Activated CD4-positive, alpha-beta T cell treated with anti-CD3 and anti-CD28 coated beads for 24 hours (primary cell): ENCODE measurements around the gene KCNK3.
"Not testable (repeated sequence)": the region's sequence is repeated elsewhere in the genome, so short reads cannot be mapped to it uniquely, and the experiment has no call there.

Source experiments
- DNase-seq, 2 donors: peaks; one replicate each; pipeline ENCODE4 v3.0.0-alpha.2; 2020; ENCODE audit warnings: low read depth in 2 of 2

KCNK3 gene

DNA sequence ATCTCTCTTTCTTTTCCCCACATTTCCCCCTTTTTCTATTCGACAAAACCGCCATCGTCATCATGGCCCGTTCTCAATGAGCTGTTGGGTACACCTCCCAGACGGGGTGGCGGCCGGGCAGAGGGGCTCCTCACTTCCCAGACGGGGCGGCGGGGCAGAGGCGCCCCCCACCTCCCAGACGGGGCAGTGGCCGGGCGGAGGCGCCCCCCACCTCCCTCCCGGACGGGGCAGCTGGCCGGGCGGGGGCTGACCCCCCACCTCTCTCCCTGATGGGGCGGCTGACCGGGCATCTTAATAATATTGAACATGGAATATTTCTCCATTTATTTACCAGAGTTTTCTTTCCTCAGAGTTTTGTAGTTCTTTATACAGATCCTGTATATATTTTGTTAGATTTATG lies 27.2 kb upstream of the KCNK3 start:
- not testable (repeated sequence) for DNase-seq

DNA sequence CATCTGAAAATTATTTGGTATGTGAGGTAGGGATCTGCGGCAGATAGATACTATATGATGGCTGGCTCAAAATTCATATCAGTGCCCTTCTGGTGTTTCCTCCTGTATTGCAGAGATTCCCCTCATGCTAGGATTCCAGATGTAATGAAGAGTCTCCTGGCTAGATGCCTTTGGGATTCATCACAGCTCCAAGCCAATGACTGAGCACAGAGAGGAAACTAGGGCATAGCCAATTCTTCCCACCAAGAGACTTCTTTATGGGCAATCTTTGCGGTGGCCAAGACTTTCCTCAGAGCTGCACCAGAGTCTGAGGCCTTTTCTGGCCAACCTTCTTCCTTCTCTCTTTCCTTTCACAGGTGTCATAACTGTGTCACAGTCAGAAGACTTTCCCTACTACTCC lies 25.9 kb upstream of the KCNK3 start:
- DNase-seq: no peak

DNA sequence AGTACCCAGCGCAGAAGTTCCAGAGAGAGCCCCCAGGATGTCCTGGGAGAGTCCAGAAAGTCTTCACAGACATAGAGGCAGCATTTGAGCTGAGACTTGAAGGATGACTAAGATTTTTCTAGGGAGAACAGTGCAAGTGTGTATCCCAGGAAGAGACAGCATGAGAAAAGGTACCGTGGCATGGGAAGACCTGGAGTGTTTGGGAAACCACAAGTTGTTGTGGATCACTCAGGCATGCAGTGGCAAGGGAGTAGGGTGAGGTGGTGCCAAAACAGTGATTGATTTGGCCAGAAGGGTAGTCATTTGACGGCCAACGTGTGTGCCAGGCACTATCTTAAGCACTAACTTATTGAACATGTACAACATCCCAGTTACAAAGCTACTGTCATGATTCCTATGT lies 24.5 kb upstream of the KCNK3 start:
- DNase-seq: no peak

DNA sequence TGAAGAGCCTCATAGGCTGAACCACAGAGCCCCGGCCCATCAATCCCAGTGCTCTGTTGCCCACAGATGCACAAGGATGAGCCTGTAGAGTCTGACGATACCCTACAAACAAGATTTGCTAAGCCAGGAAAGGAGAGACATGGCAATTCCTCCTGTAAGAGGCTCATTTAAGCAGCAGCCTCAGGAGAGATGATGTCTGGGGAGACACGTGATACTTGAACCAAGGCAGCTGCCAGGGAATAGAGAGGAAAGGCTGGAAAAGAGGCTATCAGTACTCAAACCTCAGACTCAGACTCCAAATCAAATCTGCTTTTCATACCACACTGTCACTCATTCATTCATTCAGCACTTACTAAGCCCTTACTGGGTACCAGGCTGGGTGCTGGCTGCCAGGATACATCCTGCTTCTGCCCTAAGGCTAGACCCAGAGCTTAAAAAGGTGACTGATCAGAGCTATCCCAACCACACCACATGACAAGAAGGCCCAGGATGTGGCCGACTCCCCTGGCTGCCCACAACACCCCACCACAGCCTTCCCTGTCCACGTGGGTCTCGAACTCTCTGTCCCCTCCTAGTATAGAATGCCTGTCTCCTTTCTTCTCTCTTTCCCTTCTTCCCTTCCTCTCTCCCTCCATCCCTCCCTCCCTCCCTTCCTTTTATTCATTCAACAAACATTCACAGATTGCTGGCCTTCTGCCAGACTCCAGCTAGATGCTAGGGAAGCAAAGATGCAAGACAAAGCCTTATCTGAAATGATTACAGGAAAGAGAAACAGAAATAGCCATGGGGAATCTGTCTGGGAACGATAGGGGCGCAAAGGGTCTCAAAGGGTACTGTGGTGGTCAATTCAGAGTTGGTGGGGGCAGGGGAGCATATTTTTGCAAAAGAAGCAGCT lies 23.4 kb upstream of the KCNK3 start:
- DNase-seq: no peak

DNA sequence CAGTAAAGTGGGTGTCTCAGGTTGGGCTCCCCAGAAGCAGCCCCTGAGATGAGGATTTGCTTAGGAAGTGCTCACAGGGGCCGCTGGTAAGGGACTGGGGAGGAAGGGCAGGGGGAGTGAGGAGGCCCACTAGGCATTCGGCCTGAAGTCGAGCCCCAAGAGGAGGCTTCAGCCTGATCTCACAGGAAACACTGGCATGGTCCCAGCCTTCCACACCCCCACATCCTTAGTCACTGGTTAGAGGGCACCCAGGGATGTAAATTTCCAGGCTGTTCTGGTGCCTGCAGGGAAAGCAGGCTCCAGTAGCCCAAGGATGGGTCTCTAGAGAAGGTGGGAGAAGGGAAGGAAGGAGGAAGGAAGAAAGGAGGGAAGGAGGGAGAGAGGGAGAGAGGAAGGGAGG lies 22.4 kb upstream of the KCNK3 start:
- no peak for DNase-seq

DNA sequence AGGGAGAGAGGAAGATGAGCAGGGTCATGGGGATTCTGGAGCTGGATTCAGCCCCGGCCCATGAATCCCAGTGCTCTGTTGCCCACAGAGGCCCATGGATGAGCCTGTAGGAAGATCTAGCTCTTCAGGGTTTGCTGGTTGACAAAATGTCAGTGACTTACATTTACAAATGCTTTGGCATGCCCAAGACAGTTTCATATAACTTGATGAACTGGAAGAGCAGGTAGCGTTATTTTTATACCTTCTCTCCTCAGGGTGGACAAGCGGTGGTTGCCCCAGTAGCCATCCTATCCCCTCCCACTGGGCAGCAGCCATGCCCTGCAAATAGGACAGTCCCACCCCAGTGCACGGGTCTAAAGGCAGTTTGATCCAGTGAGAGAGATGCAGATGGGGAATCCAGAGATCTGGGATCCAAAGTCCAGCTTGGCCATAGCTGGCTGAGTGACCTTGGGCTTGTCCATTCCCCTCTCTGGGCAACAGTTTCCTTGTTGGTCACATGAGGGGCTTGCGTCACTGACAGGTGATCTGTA lies 21.5 kb upstream of the KCNK3 start:
- no peak for DNase-seq

DNA sequence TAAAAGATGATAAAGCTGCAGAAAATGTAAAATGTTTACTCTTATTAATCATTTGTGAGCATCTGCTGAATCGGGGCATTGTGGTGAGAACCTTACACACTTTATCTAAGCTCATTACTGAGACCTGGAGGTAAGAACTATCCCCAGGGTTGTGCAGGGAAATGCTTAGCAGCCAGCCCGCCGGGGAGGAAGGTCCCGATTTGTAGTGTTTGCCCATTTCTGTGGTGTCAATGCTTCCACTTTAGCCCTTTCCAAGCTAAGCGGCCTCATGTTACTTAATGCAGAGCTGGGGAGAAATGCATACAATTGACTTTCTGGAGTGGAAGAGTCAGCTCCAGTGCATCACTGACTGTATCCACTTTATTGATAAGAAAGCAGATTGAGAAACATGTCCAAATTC lies 20.8 kb upstream of the KCNK3 start:
- DNase-seq: no peak

DNA sequence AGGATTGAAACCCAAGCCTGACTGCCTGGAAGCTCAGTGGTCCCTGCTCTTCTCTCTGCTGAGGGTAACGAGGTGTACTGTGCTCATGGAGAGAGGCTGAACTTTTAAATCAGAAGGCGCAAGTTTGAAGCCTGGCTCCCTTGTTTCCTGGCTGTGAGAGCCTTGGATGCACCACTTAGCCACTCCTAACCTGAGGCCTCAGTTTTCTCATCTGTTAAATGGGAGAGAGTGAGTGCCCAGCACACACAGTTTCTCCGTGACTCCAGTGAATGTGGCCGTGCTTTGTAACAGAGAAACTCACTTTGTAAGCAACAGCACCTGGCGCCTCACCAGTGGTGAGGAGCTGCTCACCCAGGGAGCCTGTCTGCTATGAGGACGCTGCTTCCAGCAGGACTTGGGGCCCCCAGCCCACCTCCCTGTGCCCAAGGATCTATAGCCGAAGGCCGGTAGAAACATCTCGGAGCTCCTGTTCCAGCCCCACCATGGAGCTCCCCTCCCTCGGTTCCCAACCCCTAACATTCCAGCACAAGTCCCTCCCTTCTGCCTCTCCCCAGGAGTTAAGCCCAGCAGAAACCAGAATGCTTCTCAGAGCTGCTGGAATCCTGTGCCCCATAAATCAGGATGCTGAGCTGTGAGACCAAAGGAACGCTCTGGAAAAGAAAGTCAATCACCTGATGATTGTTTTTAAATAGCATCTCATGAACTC lies 20.3 kb upstream of the KCNK3 start:
- no peak for DNase-seq

DNA sequence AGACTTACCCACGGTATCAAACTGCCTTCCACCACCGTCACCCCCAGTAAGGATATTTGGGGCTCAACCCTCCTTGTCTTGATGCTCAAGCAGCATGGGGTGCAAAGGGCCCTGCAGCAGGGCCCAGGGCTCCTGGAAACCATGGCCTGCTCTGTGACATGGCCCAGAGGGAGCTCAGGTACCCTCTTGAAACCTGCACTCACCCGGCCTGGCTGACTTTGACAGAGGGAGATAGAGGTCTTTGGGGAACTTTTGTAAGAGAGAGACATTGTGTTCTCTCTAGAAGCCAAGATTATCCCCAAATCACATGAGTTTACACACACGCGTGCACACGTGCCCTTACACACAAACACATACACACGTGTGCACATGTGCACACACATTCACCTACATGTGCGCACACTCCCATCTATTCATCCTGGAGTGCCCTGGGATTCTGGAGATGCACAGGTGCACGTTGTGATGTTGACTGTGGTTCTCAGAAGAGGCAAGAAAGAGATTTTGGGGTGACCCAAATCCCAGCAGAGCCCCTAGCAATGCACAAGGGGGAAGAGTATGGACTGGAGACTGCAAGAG lies 19.6 kb upstream of the KCNK3 start:
- DNase-seq: no peak

DNA sequence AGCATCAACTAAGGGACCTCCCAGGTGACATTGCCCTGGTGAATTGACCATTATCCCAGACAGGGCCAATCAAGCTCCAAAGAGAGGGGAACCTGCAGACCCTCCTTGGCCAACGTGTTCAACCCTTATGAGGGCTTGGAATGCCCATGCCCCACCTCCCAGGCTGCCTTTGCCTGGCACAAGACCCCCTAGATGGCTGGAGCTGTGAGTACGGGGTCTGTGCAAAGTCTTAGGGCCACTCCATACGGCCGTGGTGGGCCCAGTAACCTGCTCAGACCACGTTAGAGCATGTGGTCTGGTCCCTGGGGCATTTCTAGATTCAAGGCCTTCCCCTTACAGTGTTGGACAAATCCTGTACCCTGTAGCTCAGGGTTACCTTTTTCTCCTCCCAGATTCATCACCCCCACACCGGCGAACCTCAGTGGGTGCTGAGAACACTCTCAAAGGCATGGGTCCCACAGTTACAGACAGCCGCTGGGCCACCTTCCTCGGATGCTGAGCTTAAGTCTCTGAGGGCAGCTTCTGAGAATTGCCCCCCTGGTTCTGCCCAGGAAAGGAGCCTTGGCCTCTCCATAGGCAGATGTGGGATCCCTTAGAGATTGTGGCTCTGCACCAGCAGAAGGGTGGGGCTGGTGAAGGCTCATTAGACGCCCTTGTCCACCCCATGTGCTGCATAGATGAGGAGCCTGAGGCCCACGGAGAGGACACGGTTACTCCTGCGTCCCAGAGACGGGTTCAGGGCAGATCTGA lies 18.3 kb upstream of the KCNK3 start:
- DNase-seq: no peak

DNA sequence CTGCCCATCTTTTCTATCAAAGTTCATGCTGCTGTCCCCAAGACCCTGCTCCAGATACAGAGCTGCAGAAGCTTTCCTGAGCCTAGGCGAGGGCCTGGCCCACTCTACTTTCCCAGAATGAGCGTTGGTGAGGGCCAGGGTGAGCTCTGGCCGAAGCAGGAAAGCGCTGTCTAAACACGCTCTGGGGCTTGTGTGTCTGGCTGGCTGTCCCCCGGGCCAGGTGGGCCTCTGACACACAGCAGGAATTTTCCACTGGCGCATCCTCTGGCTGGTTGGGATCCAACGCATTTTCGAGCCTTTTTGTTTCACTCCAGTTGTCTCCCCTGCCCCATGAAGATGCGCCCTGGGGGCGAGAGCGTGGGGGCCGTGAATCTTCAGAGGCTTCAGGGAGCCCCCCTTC lies 17.8 kb upstream of the KCNK3 start:
- no peak for DNase-seq

DNA sequence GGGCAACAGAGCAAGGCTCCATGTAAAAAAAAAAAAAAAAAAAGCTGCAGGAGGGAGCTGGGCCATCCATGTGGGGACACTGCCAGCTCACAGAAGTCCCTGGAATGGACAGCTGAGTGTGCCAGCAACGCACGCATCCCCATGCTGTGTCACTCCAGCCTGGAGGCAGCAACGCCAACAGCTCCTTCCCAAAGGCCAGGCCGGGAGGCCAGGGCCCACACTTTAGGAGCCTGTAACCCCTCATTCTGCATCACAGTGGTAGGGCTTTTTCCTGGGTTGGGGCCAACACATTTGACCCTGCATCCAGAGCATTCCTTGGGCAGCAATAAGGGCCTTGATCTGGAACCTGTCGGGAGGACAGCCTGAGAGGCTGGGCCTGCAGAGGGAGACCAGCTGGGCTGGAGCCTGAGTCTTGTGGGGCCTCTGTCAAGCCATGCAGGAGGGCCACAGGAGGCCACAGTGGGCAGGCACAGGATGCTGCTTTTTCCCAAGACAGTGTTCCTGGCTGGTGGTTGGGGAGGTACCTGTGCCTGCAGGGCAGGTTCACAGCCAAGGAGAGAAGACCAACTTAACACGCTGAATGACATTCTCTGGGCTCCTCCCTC lies 16.8 kb upstream of the KCNK3 start:
- DNase-seq: no peak

DNA sequence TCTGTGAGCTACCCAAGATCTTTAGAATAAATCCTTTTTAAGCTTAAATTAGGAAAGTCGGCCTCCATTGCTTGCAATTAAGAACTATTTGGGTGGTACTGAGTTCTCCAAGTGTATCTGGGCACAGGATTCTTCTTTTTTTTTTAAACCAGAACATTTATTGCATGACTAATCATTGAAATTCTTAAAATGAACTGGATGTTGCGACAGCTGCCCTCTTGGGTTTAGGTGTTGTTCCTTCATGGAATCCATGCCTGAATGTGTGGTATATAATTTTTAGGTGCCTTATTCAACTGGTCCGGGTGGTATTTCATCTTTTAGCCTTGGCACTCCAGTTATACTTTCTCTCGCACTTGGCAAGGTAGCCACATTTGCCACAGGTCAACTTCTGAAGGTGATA lies 14.5 kb upstream of the KCNK3 start:
- no peak for DNase-seq

DNA sequence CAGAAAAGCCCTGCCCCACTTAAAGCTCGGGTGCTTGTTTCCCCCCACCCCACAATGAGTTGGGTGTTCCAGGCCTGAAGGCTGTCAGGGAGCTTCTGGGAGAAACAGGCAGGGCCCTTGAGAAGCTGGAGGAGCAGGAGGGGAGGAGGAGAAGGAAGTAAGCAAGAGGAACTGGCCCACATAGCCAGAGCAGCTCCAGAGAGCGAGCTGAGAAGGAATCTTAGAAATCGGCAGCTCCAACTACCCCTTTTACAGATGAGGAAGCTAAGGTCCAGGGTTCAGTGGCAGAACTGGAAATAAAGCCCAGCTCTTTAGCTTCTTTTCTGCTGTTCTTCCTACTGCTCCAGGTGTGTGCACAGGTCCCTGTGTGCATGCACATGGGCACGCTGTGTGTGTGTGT lies 12.7 kb upstream of the KCNK3 start:
- DNase-seq: no peak

DNA sequence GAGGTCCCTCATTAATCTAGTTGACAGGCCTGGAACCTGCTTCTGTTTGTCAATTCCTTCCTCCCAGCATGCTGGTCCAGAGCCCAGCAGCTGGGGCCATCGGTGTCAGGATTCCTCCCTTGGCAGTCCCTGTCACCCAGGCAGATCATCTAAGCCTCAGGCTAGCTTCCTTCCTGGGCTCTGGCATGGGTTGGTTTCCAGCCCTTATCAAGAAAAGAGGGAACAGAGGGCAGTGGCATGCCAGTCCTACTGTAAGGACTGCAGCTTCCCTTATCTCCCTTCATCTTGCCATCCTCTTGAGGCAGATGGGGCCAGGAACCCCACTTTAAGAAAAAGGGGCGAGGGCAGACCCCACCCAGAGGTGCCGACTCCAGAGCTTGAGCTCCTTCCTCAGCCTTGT lies 10.9 kb upstream of the KCNK3 start:
- no peak for DNase-seq

DNA sequence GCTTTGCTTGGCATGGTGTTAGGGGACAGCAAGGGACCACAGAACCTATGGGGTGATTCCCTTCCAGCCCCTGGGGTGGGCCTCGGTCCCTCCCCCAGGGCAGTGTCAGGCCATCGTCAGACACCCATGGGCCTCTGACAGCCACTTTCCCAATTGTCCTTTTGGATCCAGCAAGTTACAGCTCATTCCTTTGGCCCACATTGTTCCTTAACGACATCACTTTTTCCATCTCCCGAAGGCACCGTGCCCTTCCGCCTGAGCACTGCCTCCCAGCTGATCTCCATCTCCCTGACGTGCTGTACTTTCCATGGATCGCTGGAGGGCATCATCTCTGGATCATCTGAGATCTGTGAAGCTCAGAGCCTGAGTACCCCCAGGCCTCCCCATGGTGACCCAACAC lies 10.4 kb upstream of the KCNK3 start:
- DNase-seq: no peak

DNA sequence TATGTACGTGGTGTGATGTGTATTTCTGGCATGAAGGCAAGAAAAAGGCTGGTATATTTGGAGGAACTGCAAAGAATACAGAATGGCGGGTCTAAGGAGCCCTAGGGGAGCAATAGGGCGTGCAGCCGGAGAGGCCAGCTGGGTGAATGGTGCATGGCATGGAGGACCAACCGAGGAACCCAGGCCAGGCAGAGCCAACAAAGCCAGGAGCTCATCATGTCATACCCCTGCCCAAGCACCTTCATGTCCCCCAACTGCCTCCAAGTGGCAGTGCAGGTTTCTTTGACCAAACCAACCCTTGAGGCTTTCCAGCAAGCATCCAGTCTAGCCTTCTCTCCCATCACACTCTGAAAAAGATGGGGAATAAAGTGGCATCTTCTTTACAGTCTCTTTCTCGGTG lies 8.9 kb upstream of the KCNK3 start:
- DNase-seq: no peak

DNA sequence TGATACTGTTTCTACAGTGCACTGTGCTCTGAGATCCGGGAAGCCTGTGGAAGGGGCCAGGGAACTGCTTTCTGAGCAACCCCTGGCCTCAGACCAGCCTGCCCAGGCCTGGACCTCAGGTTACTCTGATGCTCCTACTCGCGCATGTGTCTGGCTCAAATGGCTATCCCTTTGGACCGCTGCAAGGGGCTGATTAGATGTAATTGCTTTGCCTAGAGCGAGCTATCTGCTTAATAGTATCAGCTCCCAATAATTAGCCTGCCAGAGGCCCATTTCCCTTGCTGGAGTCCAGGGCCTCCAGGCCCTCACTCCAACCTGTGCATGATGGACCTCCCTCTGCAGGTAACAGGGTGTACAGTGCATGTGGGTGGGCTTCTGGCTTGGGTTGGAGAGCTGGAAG lies 7.2 kb upstream of the KCNK3 start:
- DNase-seq: no peak

DNA sequence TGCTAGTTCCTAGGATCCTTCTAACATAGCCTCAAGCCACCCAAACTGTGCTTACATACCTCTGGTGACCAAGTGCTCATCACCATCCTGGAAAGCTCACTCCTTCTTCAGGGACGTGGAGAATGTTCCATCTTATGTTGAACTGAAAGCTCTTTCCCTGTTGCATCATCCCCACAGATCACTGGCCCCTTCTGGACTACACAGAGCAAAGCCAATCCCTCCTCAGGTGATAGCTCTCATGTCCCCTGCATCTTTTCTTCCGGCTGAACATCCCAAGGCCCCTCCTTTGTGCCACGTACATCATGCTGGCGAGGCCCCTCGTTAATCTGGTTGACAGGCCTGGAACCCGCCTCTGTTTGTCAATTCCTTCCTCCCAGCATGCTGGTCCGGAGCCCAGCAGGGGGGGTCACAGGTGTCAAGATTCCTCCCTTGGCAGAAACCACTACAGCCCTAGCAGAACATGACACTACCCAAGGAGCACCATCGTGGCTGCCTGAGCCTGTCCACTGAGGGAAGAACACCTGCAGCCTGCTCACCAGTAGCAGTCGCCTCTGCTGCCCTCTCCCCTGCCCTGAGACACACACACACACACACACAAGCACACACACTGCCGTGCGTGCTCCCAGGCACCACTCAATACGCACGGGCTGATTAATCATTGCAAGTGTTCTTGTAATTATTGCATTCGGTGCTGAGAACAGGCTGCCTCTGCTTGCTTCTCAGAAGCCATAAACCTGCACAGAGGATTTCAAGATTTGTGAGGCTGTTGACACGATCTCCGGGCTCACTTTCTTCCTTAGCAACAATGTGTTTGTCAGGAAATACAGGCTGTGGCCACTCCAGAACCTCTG lies 6.3 kb upstream of the KCNK3 start:
- no peak for DNase-seq

DNA sequence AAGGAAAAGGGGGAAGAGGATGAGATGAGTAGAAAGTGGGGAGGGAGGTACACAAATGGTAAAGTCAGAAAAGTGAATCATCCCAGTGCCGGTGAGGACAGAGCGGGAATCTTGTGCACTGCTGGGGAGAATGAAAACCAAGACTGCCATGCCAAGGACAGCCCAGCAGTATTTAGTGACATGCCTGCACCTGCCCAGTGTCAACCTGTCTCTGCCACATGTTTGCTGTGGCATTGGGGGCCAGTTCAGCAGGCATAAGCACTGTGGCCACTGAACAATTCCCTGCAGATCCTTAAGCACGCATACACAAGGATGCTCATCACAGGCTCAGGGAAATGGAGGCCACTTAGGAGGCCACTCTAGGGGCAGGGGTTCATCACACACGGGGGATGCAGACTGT lies 5.2 kb upstream of the KCNK3 start:
- DNase-seq: no peak

DNA sequence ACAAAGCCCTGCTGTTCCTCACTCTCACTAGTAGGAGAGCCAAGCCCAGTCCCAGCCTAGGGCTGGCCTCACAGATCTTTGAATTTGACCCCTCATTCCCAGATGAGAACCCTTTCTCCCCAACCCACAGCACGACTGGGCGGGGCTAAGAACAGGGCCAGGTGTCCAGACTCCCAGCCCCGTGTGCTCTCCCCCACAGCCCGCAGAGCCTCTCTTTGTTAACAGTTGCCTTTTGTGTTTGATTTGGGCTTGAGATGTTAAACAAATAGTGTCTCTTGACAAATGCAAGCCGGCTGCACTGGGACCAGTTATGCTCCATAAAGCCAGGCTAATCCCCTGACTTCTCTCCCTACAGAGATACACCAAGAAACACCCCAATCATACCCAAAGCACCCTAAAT lies 4.7 kb upstream of the KCNK3 start:
- DNase-seq: no peak
